ENCODE data around the gene LPP. TPM values are rescaled to one million over a fixed set of nuclear protein-coding genes. Genes with fewer than 3 reads are reported as not detected.

Gene LPP
- total and polyA plus RNA-seq, 2 of the 13 experiments (the other 11 are each of a cell fraction or from before 2014, with no cell fraction given): 19.2 to 29.9 TPM

- no peak for TF ChIP-seq BHLHE40 (IDR thresholded peaks at IDR 0.05; ENCODE audit: low read length)
- no peak for TF ChIP-seq FOXJ3 (CRISPR knock-in tag; IDR thresholded peaks at IDR 0.05; ENCODE audit: borderline replicate concordance)
- TF ChIP-seq SIN3B (IDR thresholded peaks at IDR 0.05; ENCODE audit: low read length): no peak
- no peak for TF ChIP-seq ZNF724P (CRISPR knock-in tag; IDR thresholded peaks at IDR 0.05; ENCODE audit: borderline replicate concordance)
- TF ChIP-seq SETDB1 (CRISPR knock-in tag; IDR thresholded peaks at IDR 0.05; ENCODE audit: borderline replicate concordance): no peak
- no peak for TF ChIP-seq CCDC6 (CRISPR knock-in tag; IDR thresholded peaks at IDR 0.05)
- no peak for TF ChIP-seq ZNF350 (CRISPR knock-in tag; IDR thresholded peaks at IDR 0.05; ENCODE audit: borderline replicate concordance, low read depth)
These were observed 424.8 kb downstream of the LPP start (continued) for GRCh38 chr3:188578576-188579363.

GRCh38 chr3:188580223-188580622, 426.3 kb downstream of the LPP start:
- TF ChIP-seq ZNF605 (CRISPR knock-in tag; IDR thresholded peaks at IDR 0.05) (no peak), ATF7 (IDR thresholded peaks at IDR 0.05) (peak; percentile 60), ATF7 (CRISPR knock-in tag; IDR thresholded peaks at IDR 0.05) (no peak)
- BruUV-seq (replicated peaks): no TSS peak
- no peak overlapping the region for H3K27ac ChIP-seq (ENCODE audit: extremely low read length, insufficient read depth, low read length)
- H3K79me2 ChIP-seq (ENCODE audit: insufficient read depth, low read length): no peaks in the 10 kb centered on the region
- FAIRE-seq: no peak
- H4K20me1 ChIP-seq (ENCODE audit: insufficient read depth, low read length): no peaks in the 10 kb centered on the region
- 98% methylated on average over 1 of the region's 1 CpG for WGBS (ENCODE audit: low lambda C conversion rate)
- no peaks in the 10 kb centered on the region for H3K9me3 ChIP-seq (ENCODE audit: low read length)
- H3K4me1 ChIP-seq (ENCODE audit: insufficient read depth, low read length): peaks cover 39% of the 10 kb centered on the region
- DNase-seq (ENCODE audit: low spot score): no peak
- CTCF ChIA-PET (ENCODE audit: low intra/inter-chr PET ratio, low total read pairs): no interaction called here
- ATAC-seq: no peak
- H2AFZ ChIP-seq (ENCODE audit: low read length): no peak overlapping the region
- H3K4me2 ChIP-seq (ENCODE audit: low read depth, low read length): no peak overlapping the region
- no peak overlapping the region for H3K4me3 ChIP-seq (replicated peaks in 1 of 3; ENCODE audit: insufficient read depth in 1 of 3, low read depth in 2 of 3, low read length in 3 of 3)
- in situ Hi-C loops (cut with HindIII; ENCODE audit: extremely low pct_ligation_motif_present, low pct_unique_long_range_greater_than_20kb): loop anchor here (25.0 kb wide), 1 partner anchor 843 kb away; the partner anchor contains the start of gene BCL6
- peaks cover 1 to 6% of the 10 kb centered on the region in 2 experiments; a peak in 3 of 5 replicates for H3K36me3 ChIP-seq (replicated peaks in 1 of 2; ENCODE audit: control insufficient read depth in 1 of 2, insufficient read depth in 2 of 2, low read length in 2 of 2)
- intact Hi-C loops (cut with micrococcal nuclease; ENCODE audit: unreplicated experiment): no loop called here
- no peaks in the 10 kb centered on the region for H3K27me3 ChIP-seq (ENCODE audit: control insufficient read depth in 1 of 2, insufficient read depth in 2 of 2, low read length in 2 of 2)
- no peak overlapping the region for H3K9ac ChIP-seq (ENCODE audit: insufficient read depth, low read depth, low read length)
- POLR2A ChIA-PET: no interaction called here
